Effector CD4-positive, alpha-beta T cell (primary cell): ENCODE measurements around the gene TPR.

Source experiments
- DNase-seq: peaks from one replicate; pipeline ENCODE4 v3.0.0-alpha.2; 2020

The TPR gene

GRCh38 chr1:186286615-186287315 is 88.3 kb downstream of the TPR start:
- no peak for DNase-seq

GRCh38 chr1:186283374-186283773 is 91.7 kb downstream of the TPR start:
- DNase-seq, result no peak

DNA sequence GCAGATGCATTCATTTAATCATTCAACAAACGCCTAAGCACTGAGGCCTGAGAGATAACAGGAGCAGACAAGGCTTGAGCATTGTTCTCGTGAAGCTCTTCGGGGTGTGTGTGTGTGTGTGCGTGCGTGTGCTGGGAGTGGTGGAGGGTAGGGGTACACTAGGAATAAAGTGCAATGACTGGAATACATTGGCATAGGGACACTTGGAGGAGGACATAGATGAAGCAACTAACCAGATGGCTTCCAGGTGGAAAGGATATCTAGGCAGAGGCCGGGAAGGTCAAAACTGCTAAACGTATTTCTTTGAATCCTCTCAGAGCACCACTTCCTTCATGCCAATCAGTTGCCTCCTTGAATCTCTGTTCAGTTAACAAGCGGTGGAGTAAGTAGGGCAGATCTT is 92.6 kb downstream of the TPR start:
- no peak for DNase-seq

DNA sequence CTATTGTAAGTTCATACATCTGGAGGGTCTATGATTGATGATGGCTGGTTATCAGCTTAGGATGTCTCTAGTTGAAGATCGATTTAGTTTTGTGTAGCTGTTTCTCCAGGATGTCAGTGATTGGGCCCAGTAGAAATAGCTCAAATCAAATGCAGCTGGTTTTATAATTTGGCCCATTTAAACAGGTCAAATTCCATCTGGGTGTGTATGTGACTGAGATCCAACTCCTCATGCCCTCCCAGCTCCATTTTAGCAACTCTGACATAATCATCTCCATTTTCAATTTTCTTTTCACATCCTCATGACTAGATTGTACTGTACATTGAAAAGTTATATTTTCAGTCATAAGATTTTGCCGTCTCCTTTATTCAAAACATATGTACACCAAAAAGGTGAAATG is 99.2 kb downstream of the TPR start:
- no peak for DNase-seq

GRCh38 chr1:186272486-186272885 is 102.6 kb downstream of the TPR start:
- DNase-seq, result no peak

- no peak for DNase-seq
Measured at GRCh38 chr1:186271032-186271431, 104.0 kb downstream of the TPR start.
